Uterus (tissue), 2 donors: ENCODE measurements around the gene FOXC1.

ENCODE experiments used
- CTCF ChIP-seq, 4 experiments: fragments of 200-600 bp in 2 of 4; fragments of 450-650 bp in 2 of 4; sonication (generic) in 2 of 4; IDR thresholded peaks; one replicate each; pipeline ENCODE4 v1.5.1; 2016 to 2019; ENCODE audit warnings: antibody characterized with exemption in 4 of 4, mild to moderate bottlenecking in 2 of 4, moderate library complexity in 1 of 4
- POLR2A ChIP-seq, 2 donors: fragments of 450-650 bp; IDR thresholded peaks; one replicate each; pipeline ENCODE4 v1.6.1; 2016; ENCODE audit warnings: antibody characterized with exemption in 2 of 2, mild to moderate bottlenecking in 1 of 2, moderate library complexity in 1 of 2

- no peak for TF ChIP-seq CTCF (IDR thresholded peaks at IDR 0.05)
- no peak for TF ChIP-seq POLR2A (IDR thresholded peaks at IDR 0.05)
Measured at GRCh38 chr6:1624851-1625781, 15.4 kb downstream of the FOXC1 start.
